Smooth muscle cell (in vitro differentiated cells): ENCODE data around the gene COQ4. TPM values are rescaled to one million over a fixed set of nuclear protein-coding genes. Genes with fewer than 3 reads are reported as not detected.

Source experiments
- DNase-seq: peaks from one replicate; lab custom pipeline; 2025; ENCODE audit not compliant: unreplicated experiment; lab: John Stamatoyannopoulos, UW
- H2AFZ ChIP-seq: fragments of 200-600 bp; sonication (generic); 2 replicates; pipeline ENCODE4 v1.6.0; 2016; ENCODE audit warnings: antibody characterized with exemption, low read depth, mild to moderate bottlenecking
- H3F3A ChIP-seq: fragments of 200-600 bp; sonication (generic); 2 replicates; pipeline ENCODE4 v1.6.0; 2017; ENCODE audit warnings: antibody characterized with exemption, low read depth
- H3K27ac ChIP-seq: fragments of 200-600 bp; sonication (generic); 2 replicates; pipeline ENCODE4 v1.5.1; 2016; ENCODE audit warnings: low read depth, mild to moderate bottlenecking
- H3K27me3 ChIP-seq: fragments of 200-600 bp; sonication (generic); 2 replicates; pipeline ENCODE4 v1.6.1; 2016; ENCODE audit warnings: low read depth, mild to moderate bottlenecking
- H3K36me3 ChIP-seq: fragments of 200-600 bp; sonication (generic); 2 replicates; pipeline ENCODE4 v1.5.1; 2016; ENCODE audit warnings: low read depth
- H3K4me1 ChIP-seq: fragments of 200-600 bp; sonication (generic); 2 replicates; pipeline ENCODE4 v1.5.1; 2016; ENCODE audit warnings: low read depth
- H3K4me2 ChIP-seq: fragments of 200-600 bp; sonication (generic); 2 replicates; pipeline ENCODE4 v1.6.0; 2016; ENCODE audit warnings: mild to moderate bottlenecking
- H3K4me3 ChIP-seq: fragments of 200-600 bp; sonication (generic); 2 replicates; pipeline ENCODE4 v1.5.1; 2016; ENCODE audit warnings: mild to moderate bottlenecking
- H3K79me2 ChIP-seq: fragments of 200-600 bp; sonication (generic); 2 replicates; pipeline ENCODE4 v1.6.0; 2016; ENCODE audit warnings: low read depth, mild to moderate bottlenecking
- H3K9ac ChIP-seq: fragments of 200-600 bp; sonication (generic); 2 replicates; pipeline ENCODE4 v1.6.0; 2016; ENCODE audit warnings: low read depth
- H3K9me3 ChIP-seq: fragments of 200-600 bp; sonication (generic); replicated peaks from 2 replicates; pipeline ENCODE4 v1.5.1; 2016; ENCODE audit warnings: low read depth
- H4K20me1 ChIP-seq: fragments of 200-600 bp; sonication (generic); 2 replicates; pipeline ENCODE4 v1.6.0; 2016; ENCODE audit warnings: low read depth
- CTCF ChIP-seq: fragments of 200-600 bp; sonication (generic); IDR thresholded peaks from 2 replicates; pipeline ENCODE4 v1.5.1; 2017; ENCODE audit warnings: borderline replicate concordance, mild to moderate bottlenecking, antibody characterized with exemption; ENCODE audit not compliant: insufficient read depth, poor library complexity, severe bottlenecking
- WGBS: methylation state at CpG from one replicate; pipeline ENCODE4 v1.1.7; 2016; ENCODE audit warnings: low lambda C conversion rate; 5-methylcytosine and 5-hydroxymethylcytosine counted together
- polyA plus RNA-seq: library from polyadenylated mRNA; unstranded; fragments of >200 nt; fragmentation: Nextera tagmentation; extraction: Ambion mirVana; gene quantifications from 2 replicates; pipeline ENCODE4 v1.2.1, GENCODE V29; 2016
- total RNA-seq: library from RNA; depleted of rRNA; stranded (reverse); fragments of >200 nt; gene quantifications from 2 replicates; pipeline ENCODE4 v1.2.3, GENCODE V29; 2014

Gene COQ4
- total and polyA plus RNA-seq, 2 experiments from 2014 or later: 16.7 to 37.5 TPM

GRCh38 chr9:128355451-128355850 lies 32.8 kb downstream of the COQ4 start:
- no peak overlapping the region for H3K27ac ChIP-seq
- TF ChIP-seq CTCF: no peak
- no peaks in the 10 kb centered on the region for H3K9me3 ChIP-seq
- no peak overlapping the region for H2AFZ ChIP-seq
- H3K27me3 ChIP-seq: no peaks in the 10 kb centered on the region
- no peak overlapping the region for H3K9ac ChIP-seq
- no peaks in the 10 kb centered on the region for H3F3A ChIP-seq
- no peaks in the 10 kb centered on the region for H3K79me2 ChIP-seq
- 99% methylated on average over 19 of the region's 19 CpGs for WGBS
- H3K36me3 ChIP-seq: no peaks in the 10 kb centered on the region
- H3K4me1 ChIP-seq: no peaks in the 10 kb centered on the region
- DNase-seq: no peak
- no peak overlapping the region for H3K4me2 ChIP-seq
- no peaks in the 10 kb centered on the region for H4K20me1 ChIP-seq
- no peak overlapping the region for H3K4me3 ChIP-seq

GRCh38 chr9:128358090-128358489 lies 35.5 kb downstream of the COQ4 start:
- H3K27ac ChIP-seq: no peak overlapping the region
- no peak for TF ChIP-seq CTCF
- 92% methylated on average over 8 of the region's 8 CpGs for WGBS
- no peak overlapping the region for H3K4me2 ChIP-seq
- H3K36me3 ChIP-seq: no peaks in the 10 kb centered on the region
- no peaks in the 10 kb centered on the region for H4K20me1 ChIP-seq
- H3K27me3 ChIP-seq: no peaks in the 10 kb centered on the region
- no peaks in the 10 kb centered on the region for H3K79me2 ChIP-seq
- H3K9ac ChIP-seq: no peak overlapping the region
- H3F3A ChIP-seq: no peaks in the 10 kb centered on the region
- no peak for DNase-seq
- H3K9me3 ChIP-seq: no peaks in the 10 kb centered on the region
- H3K4me1 ChIP-seq: no peaks in the 10 kb centered on the region
- no peak overlapping the region for H2AFZ ChIP-seq
- no peak overlapping the region for H3K4me3 ChIP-seq

- Histone ChIP-seq H3K4me3 (no peak overlapping the region), H3K9ac (no peak overlapping the region), H2AFZ (no peak overlapping the region), H4K20me1 (no peaks in the 10 kb centered on the region), H3K27ac (no peak overlapping the region), H3K9me3 (no peaks in the 10 kb centered on the region), H3F3A (no peaks in the 10 kb centered on the region), H3K4me1 (no peaks in the 10 kb centered on the region), H3K4me2 (no peak overlapping the region), H3K79me2 (no peaks in the 10 kb centered on the region), H3K27me3 (no peaks in the 10 kb centered on the region), H3K36me3 (no peaks in the 10 kb centered on the region)
- DNase-seq: no peak
- TF ChIP-seq CTCF: no peak
- 97% methylated on average over 4 of the region's 4 CpGs for WGBS
Measured at GRCh38 chr9:128358861-128359260, 36.2 kb downstream of the COQ4 start.

- H3K79me2 ChIP-seq: no peaks in the 10 kb centered on the region
- no peak overlapping the region for H2AFZ ChIP-seq
- H3K4me1 ChIP-seq: peaks cover 4% of the 10 kb centered on the region
- no peaks in the 10 kb centered on the region for H3F3A ChIP-seq
- H4K20me1 ChIP-seq: no peaks in the 10 kb centered on the region
- no peak overlapping the region for H3K27ac ChIP-seq
- no peak overlapping the region for H3K4me2 ChIP-seq
- TF ChIP-seq CTCF: no peak
- H3K27me3 ChIP-seq: no peaks in the 10 kb centered on the region
- no peaks in the 10 kb centered on the region for H3K9me3 ChIP-seq
- H3K36me3 ChIP-seq: no peaks in the 10 kb centered on the region
- WGBS: 84% methylated on average over 2 of the region's 2 CpGs
- no peak overlapping the region for H3K9ac ChIP-seq
- no peak for DNase-seq
- H3K4me3 ChIP-seq: no peak overlapping the region
Measured at GRCh38 chr9:128360826-128361225, 38.2 kb downstream of the COQ4 start.
